Stimulated activated CD8-positive, alpha-beta memory T cell treated with anti-CD3 and anti-CD28 coated beads, Interleukin-15, amount 100 ng/mL, for 1 hour (primary cell): Measurements from ENCODE around the gene CEP89.
"Not testable (repeated sequence)": the region's sequence is repeated elsewhere in the genome, so short reads cannot be mapped to it uniquely, and the experiment has no call there.

Source experiments
- DNase-seq: peaks from one replicate; pipeline ENCODE4 v3.0.0-alpha.2; 2020; ENCODE audit warnings: low read depth

CEP89 gene

GRCh38 chr19:32971715-32972540 is at the start of gene CEP89, which contains the start of gene FAAP24:
Gene CEP89 (minus strand): TSS chr19:32971958. CDS start chr19:32971874, 84 bp downstream.
Gene FAAP24 (plus strand): TSS chr19:32972242. CDS start chr19:32973197, 955 bp downstream.
- DNase-seq = peak; percentile 97

GRCh38 chr19:33010891-33011290 is 39.1 kb upstream of the CEP89 start:
- not testable (repeated sequence) for DNase-seq

GRCh38 chr19:33008738-33009137 is 37.0 kb upstream of the CEP89 start:
- DNase-seq = no peak

- DNase-seq = no peak
These were observed 33.7 kb upstream of the CEP89 start for GRCh38 chr19:33005440-33005839.

GRCh38 chr19:33003424-33004024 is 31.8 kb upstream of the CEP89 start:
- DNase-seq = not testable (repeated sequence)

GRCh38 chr19:33002126-33002865 is 30.5 kb upstream of the CEP89 start:
- not testable (repeated sequence) for DNase-seq

GRCh38 chr19:33000910-33001309 is 29.2 kb upstream of the CEP89 start:
- DNase-seq = no peak

- DNase-seq = no peak
These were observed 28.8 kb upstream of the CEP89 start for GRCh38 chr19:33000510-33000909.

GRCh38 chr19:32998722-32999121 is 27.0 kb upstream of the CEP89 start:
- DNase-seq = no peak

GRCh38 chr19:32997716-32998355 is 26.1 kb upstream of the CEP89 start:
- no peak for DNase-seq

- DNase-seq = not testable (repeated sequence)
These were observed 25.3 kb upstream of the CEP89 start for GRCh38 chr19:32997061-32997464.

GRCh38 chr19:32995966-32996365 is 24.2 kb upstream of the CEP89 start:
- not testable (repeated sequence) for DNase-seq

GRCh38 chr19:32988724-32989123 is 17.0 kb upstream of the CEP89 start:
- no peak for DNase-seq

- not testable (repeated sequence) for DNase-seq
These were observed 16.5 kb upstream of the CEP89 start for GRCh38 chr19:32988254-32988653.

- DNase-seq = not testable (repeated sequence)
These were observed 10.7 kb upstream of the CEP89 start for GRCh38 chr19:32982488-32982887.

- not testable (repeated sequence) for DNase-seq
These were observed 8.0 kb upstream of the CEP89 start for GRCh38 chr19:32979807-32980206.

- DNase-seq = not testable (repeated sequence)
These were observed 6.1 kb upstream of the CEP89 start for GRCh38 chr19:32977813-32978212.

GRCh38 chr19:32977280-32977679 is 5.5 kb upstream of the CEP89 start:
- no peak for DNase-seq

GRCh38 chr19:32976223-32976805 is 4.6 kb upstream of the CEP89 start:
- peak; percentile 58 for DNase-seq

- no peak for DNase-seq
These were observed 654 bp downstream of the CEP89 start for GRCh38 chr19:32971012-32971595.

GRCh38 chr19:32969549-32969948 is 2.2 kb downstream of the CEP89 start:
- no peak for DNase-seq
